GM19240 (cell line): ENCODE results near the gene VWA8.
"Not testable (repeated sequence)": the region's sequence is repeated elsewhere in the genome, so short reads cannot be mapped to it uniquely, and the experiment has no call there.

Experiments used
- DNase-seq: peaks from one replicate; pipeline ENCODE4 v3.0.0; 2011; ENCODE audit warnings: low spot score; ENCODE audit not compliant: insufficient read length

The VWA8 gene

GRCh38 chr13:41589434-41589833, 371.5 kb downstream of the VWA8 start:
- no peak for DNase-seq

- no peak for DNase-seq
Measured at GRCh38 chr13:41588899-41589298, 372.0 kb downstream of the VWA8 start.

GRCh38 chr13:41588448-41588847, 372.5 kb downstream of the VWA8 start:
- DNase-seq, result no peak

GRCh38 chr13:41587490-41587889, 373.4 kb downstream of the VWA8 start:
- no peak for DNase-seq

GRCh38 chr13:41586216-41586615, 374.7 kb downstream of the VWA8 start:
- DNase-seq, result no peak

GRCh38 chr13:41582027-41582463, 378.9 kb downstream of the VWA8 start:
- no peak for DNase-seq

- no peak for DNase-seq
Measured at GRCh38 chr13:41580345-41580744, 380.6 kb downstream of the VWA8 start.

GRCh38 chr13:41579881-41580280, 381.0 kb downstream of the VWA8 start:
- DNase-seq, result no peak

GRCh38 chr13:41579168-41579567, 381.7 kb downstream of the VWA8 start:
- no peak for DNase-seq

GRCh38 chr13:41578371-41578770, 382.5 kb downstream of the VWA8 start:
- DNase-seq, result no peak

- no peak for DNase-seq
Measured at GRCh38 chr13:41577436-41577835, 383.5 kb downstream of the VWA8 start.

GRCh38 chr13:41573640-41574039, 387.3 kb downstream of the VWA8 start:
- not testable (repeated sequence) for DNase-seq

- DNase-seq, result not testable (repeated sequence)
Measured at GRCh38 chr13:41571817-41572340, 389.0 kb downstream of the VWA8 start.

- no peak for DNase-seq
Measured at GRCh38 chr13:41568972-41569351, 391.9 kb downstream of the VWA8 start.

- no peak for DNase-seq
Measured at GRCh38 chr13:41568143-41568971, 392.6 kb downstream of the VWA8 start.

GRCh38 chr13:41567363-41567762, 393.5 kb downstream of the VWA8 start:
- DNase-seq, result no peak

GRCh38 chr13:41565846-41566245, 395.1 kb downstream of the VWA8 start:
- DNase-seq, result no peak

GRCh38 chr13:41565216-41565615, 395.7 kb downstream of the VWA8 start:
- no peak for DNase-seq

- no peak for DNase-seq
Measured at GRCh38 chr13:41563984-41564365, 396.9 kb downstream of the VWA8 start.

GRCh38 chr13:41563341-41563983, 397.4 kb downstream of the VWA8 start:
- no peak for DNase-seq

GRCh38 chr13:41562541-41563178, 398.2 kb downstream of the VWA8 start:
- DNase-seq, result no peak

- DNase-seq, result no peak
Measured at GRCh38 chr13:41562083-41562482, 398.8 kb downstream of the VWA8 start.
